ENCODE results near the gene GTPBP6. TPM values are rescaled to one million over a fixed set of nuclear protein-coding genes. Genes with fewer than 3 reads are reported as not detected.

Gene GTPBP6
- total and polyA plus RNA-seq, 10 donors: 25.4 to 69.4 (median 43.8) TPM

GRCh38 chrX:361231-362145 is 42.9 kb upstream of the GTPBP6 start:
- H3K4me3 ChIP-seq: no peak overlapping the region
- H3K36me3 ChIP-seq: peaks cover 0 to 46% (median 30%) of the 10 kb centered on the region in 6 donors
- H3K27me3 ChIP-seq (replicated peaks in 1 of 7): no peaks in the 10 kb centered on the region
- DNase-seq: peak; percentile 62
- intact Hi-C loops (cut with DNase I; ENCODE audit: low total_unique reads): no loop called here
- H3K27ac ChIP-seq: no peak overlapping the region
- 96 to 98% (median 97%) methylated on average over 40 to 54 of the region's 54 CpGs for WGBS, 5 donors
- peaks cover 0 to 45% (median 37%) of the 10 kb centered on the region in 8 donors for H3K9me3 ChIP-seq
- TF ChIP-seq POLR2A (IDR thresholded peaks at IDR 0.05): no peak
- TF ChIP-seq CTCF (IDR thresholded peaks at IDR 0.05 in 8 of 11, conservative IDR thresholded peaks at IDR 0.05 in 3 of 11): no peak
- no peak for TF ChIP-seq POLR2AphosphoS5 (IDR thresholded peaks at IDR 0.05)
- H3K4me1 ChIP-seq: peaks cover 0 to 16% (median 0%) of the 10 kb centered on the region in 6 donors

DNA sequence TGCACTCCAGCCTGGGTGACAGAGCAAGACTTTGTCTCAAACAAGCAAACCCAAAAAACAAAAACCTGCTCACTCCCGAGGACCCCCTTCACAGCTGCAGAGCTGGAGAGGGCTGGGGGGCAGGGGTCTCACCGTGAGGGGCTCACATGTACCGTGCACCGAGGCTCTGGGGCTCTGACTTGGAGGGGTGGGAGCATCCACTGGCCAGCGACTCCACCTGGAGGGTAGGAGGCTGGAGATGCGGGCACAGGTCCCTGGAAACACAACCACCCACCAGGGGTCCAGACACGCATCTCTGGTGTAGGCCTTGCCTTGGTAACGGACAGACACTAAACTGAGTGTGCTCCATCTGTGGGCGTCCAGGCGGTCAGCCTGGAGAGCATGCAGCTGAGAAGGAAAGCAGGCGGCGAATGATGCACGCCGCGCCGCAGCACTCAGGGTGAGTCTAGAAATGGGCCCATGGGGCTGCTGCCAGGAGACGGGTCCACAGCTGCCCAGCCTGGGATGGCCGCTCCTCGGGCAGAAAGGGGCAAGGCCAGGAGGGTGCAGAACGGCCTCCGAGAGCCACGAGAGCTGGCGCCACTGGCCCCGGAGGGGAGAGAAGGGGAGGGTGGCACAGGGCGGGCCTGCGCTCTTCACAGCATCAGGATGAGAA is 42.0 kb upstream of the GTPBP6 start:
- DNase-seq: peak; percentile 64
- Histone ChIP-seq H3K9me3 (peaks cover 0 to 45% (median 37%) of the 10 kb centered on the region in 8 donors), H3K4me3 (no peak overlapping the region), H3K36me3 (peaks cover 0 to 52% (median 30%) of the 10 kb centered on the region in 6 donors), H3K27me3 (replicated peaks in 1 of 7) (no peaks in the 10 kb centered on the region), H3K27ac (no peak overlapping the region), H3K4me1 (peaks cover 0 to 16% (median 0%) of the 10 kb centered on the region in 6 donors)
- WGBS, 5 donors: 94 to 96% (median 95%) methylated on average over 23 to 26 of the region's 26 CpGs
- intact Hi-C loops (cut with DNase I; ENCODE audit: low total_unique reads): no loop called here
- no peak for TF ChIP-seq POLR2AphosphoS5 (IDR thresholded peaks at IDR 0.05)
- no peak for TF ChIP-seq CTCF (IDR thresholded peaks at IDR 0.05 in 8 of 11, conservative IDR thresholded peaks at IDR 0.05 in 3 of 11)
- TF ChIP-seq POLR2A (IDR thresholded peaks at IDR 0.05): no peak

DNA sequence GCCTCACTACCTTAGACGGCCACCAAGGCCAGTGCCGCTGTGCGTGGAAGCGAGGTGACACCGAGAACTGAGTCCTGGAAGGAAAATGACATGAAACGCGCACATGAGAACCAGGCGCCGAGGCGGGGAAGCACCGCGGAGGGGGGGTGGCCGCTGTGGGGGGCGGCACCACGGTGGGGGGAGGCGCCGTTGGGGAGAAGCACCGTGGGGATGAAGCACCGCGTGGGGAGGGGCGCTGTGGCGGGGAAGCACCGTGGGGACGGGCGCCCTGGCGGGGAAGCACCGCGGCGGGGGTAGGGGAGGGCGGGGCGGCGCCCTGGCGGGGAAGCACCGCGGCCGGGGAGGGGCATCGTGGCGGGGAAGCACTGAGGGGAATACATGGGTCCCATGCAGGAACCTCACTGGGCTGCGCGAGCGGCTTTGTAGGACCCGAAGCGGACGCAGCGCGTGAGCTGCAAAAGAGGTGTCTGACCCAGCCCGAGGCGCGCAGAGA is 40.1 kb upstream of the GTPBP6 start:
- TF ChIP-seq POLR2AphosphoS5 (IDR thresholded peaks at IDR 0.05) (no peak), CTCF (IDR thresholded peaks at IDR 0.05 in 8 of 11, conservative IDR thresholded peaks at IDR 0.05 in 3 of 11) (no peak), POLR2A (IDR thresholded peaks at IDR 0.05) (no peak)
- Histone ChIP-seq H3K27ac (peak overlapping the region in 2 of 8 donors; percentile 77 to 79), H3K4me1 (peaks cover 0 to 16% (median 0%) of the 10 kb centered on the region in 6 donors), H3K9me3 (peaks cover 0 to 45% (median 37%) of the 10 kb centered on the region in 8 donors), H3K4me3 (no peak overlapping the region), H3K36me3 (peaks cover 0 to 62% (median 30%) of the 10 kb centered on the region in 6 donors), H3K27me3 (replicated peaks in 1 of 7) (no peaks in the 10 kb centered on the region)
- WGBS, 5 donors: 94 to 98% (median 96%) methylated on average over 28 to 49 of the region's 49 CpGs
- intact Hi-C loops (cut with DNase I; ENCODE audit: low total_unique reads): no loop called here
- DNase-seq: peak; percentile 64

Data from spleen (tissue), 11 donors.